HG02973 (cell line): Measurements from ENCODE around the gene SPATA32.
"Not testable (repeated sequence)": the region's sequence is repeated elsewhere in the genome, so short reads cannot be mapped to it uniquely, and the experiment has no call there.

ENCODE experiments used
- ATAC-seq: cut with Tn5 transposase; IDR thresholded peaks from one replicate; pipeline ENCODE4 v1.9.1; 2021; ENCODE audit warnings: moderate library complexity; ENCODE audit not compliant: unreplicated experiment

SPATA32 gene

GRCh38 chr17:45273551-45273957 lies 11.7 kb upstream of the SPATA32 start:
- ATAC-seq, result no peak

GRCh38 chr17:45271603-45272002 lies 9.7 kb upstream of the SPATA32 start:
- no peak for ATAC-seq

- ATAC-seq, result no peak
These were observed 9.0 kb upstream of the SPATA32 start for GRCh38 chr17:45270828-45271418.

DNA sequence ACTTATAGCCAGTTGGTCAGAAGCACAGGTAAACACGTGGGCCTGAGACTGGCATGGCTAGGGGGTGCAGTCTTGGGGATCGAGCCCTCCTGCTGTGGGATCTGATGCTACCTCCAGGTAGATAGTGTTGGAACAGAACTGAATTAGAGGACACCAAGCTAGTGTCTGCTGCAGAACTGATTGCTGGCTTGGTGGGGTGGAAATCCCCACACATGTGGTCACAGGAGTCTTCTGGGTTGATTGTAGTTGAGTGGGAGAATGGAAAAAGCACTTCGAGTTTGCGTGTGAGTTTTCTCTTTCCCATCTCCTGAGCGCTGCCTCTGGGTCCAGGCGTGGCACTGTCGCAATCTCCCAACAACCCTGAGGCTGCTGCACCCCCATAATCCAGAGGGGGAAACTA lies 8.0 kb upstream of the SPATA32 start:
- ATAC-seq, result no peak

GRCh38 chr17:45267436-45268055 lies 5.7 kb upstream of the SPATA32 start:
- no peak for ATAC-seq

DNA sequence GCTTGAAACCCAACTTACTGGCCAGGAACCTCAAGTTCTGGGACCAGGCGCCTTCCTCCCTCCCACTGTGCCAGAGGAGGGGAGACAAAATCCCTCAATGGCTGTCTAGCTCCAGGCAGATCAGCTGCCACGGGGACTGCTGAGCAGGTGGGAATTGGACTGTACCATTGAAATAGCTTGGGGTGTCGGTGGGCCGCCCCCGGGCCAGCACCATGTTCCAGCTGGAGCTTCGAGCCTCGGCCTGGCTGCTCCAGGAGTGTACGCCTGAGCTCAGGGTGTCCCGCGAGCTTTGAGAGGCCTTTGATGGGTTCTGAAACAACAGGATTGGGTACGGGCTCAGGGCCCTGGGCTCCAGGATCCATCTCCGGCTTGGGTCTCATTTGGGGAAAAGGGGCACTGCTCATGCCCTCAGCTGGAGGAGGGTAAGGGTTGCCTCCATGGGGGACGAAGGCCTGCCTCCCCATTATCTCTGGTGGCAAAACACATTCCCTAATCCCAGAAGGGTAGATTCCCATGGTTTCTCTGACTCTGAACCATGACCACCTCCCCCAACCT lies 4.6 kb upstream of the SPATA32 start:
- ATAC-seq, result no peak

GRCh38 chr17:45265821-45266220 lies 3.9 kb upstream of the SPATA32 start:
- ATAC-seq, result no peak

DNA sequence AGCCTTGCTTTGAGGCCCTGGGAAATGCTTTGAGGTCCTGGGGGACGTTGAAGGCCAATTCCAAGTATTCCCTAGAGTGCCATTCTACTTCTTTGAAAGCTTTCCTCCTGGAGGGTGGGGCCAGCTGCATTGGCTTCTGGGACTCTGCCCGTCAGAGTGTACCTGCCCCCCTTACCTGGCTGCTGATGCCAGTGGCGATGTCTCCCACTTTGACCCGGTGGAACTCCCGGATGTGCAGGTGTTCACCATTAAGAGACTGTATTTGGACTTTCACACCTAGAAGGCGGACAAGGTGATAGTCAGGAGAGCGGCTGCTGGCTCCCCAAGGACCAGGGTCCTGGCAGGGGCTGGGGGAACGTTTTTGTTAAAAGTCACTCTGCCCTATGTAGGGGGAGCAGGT lies 3.1 kb upstream of the SPATA32 start:
- ATAC-seq, result no peak

- no peak for ATAC-seq
These were observed 2.5 kb upstream of the SPATA32 start for GRCh38 chr17:45264430-45264829.

- no peak for ATAC-seq
These were observed 1.6 kb upstream of the SPATA32 start for GRCh38 chr17:45263477-45263860.

GRCh38 chr17:45262516-45263476 lies 902 bp upstream of the SPATA32 start:
- ATAC-seq, result no peak

- no peak for ATAC-seq
These were observed 1.6 kb downstream of the SPATA32 start for GRCh38 chr17:45260204-45260783.

DNA sequence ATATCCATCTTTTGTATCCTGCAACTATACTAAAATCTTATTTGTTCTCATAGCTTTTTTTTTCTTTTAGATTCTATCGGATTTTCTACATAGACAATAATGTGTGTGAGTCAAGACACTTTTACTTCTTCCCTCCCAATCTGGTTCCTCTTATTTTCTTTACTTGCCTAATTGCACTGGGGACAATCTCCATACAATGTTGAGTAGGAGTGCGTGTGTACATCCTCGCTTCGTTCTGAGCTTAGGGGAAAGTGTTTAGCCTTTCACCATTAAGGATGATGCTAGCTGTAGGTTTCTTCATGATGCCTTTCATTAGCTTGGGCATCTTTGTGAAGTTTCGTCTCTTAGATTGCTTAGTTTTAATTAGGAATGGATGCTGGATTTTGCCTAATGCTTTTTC lies 2.9 kb downstream of the SPATA32 start:
- ATAC-seq, result no peak

- ATAC-seq, result no peak
These were observed 4.8 kb downstream of the SPATA32 start for GRCh38 chr17:45257115-45257514.

DNA sequence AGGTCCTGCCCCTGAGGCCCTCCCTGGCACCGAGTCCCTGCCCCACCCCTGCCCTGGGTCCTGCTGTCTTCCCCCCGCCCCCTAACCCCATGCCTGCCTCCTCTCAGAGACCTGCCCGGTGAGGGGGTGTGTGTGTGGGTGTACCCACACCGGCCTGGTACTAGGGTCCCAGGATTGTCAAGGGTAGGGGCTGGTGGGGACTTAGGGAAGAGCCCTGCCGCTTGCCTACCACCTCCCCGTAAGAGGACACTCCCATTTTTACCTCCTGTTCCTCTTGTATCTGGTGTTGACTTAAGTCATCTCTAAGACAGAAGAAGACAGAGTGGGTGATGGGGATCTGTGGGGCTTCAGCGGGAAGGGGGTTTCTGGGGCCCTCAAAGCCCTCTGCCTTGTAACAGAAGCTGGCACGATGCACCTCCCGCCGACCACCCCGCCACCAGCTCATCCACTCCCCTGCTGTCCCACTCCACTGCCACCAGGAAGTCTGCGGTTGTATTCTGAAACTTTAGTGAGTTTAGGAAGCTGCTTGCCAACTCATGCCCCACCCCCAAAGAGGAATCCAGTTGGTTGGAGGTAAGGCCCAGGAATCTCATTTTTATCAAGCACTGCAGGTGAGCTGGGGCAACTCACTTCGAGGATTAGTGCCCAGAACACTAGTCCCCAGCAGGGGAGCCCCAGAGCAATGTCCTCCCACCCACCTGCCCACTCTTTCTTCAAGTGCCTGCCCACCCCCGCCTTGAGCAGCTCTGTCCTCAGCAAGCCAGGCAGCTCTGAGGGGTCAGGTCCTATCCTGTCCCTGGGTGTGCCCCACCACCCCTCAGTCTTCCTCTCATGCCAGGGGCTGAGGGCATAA lies 5.6 kb downstream of the SPATA32 start:
- no peak for ATAC-seq

GRCh38 chr17:45255358-45255757 lies 6.5 kb downstream of the SPATA32 start:
- no peak for ATAC-seq

DNA sequence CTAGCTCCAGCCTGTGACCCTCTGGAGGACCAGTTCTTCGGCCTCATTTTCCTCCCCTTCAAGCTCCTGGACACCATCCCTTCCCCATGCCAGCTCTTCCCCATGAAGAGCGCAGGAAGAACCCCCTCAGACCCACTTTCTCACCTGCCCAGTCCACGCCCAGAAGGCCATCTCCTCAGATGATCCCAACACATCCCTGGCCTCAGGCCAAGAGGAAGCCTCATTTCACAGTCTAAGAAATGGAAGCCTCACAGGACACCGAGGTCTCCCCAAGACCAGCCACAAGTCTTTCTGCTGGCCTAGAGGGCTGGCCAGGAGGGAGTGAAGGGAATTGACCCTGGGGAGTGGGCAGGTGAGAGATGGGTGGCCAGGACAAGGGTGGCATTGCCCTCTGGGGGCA lies 8.0 kb downstream of the SPATA32 start:
- ATAC-seq, result no peak

DNA sequence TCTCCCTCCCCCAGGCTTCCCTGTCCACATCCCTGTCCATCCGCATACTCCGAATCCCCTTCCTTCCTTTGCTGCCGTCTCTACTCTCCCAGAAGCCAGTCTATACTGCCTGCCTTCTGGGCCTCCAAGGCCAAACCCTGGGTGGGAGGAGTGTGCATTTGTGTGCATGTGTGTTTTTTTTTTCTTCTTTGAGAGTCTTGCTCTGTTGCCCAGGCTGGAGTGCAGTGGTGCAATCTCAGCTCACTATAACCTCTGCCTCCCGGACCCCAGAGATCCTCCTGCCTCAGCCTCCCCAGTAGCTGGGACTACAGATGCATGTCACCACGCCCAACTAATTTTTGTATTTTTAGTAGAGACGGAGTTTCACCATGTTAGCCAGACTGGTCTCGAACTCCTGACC lies 8.7 kb downstream of the SPATA32 start:
- not testable (repeated sequence) for ATAC-seq

GRCh38 chr17:45251931-45252330 lies 10.0 kb downstream of the SPATA32 start:
- ATAC-seq, result no peak
